Lower lobe of right lung (tissue), 2 donors: Measurements from ENCODE around the gene UCHL1. TPM values are rescaled to one million over a fixed set of nuclear protein-coding genes. Genes with fewer than 3 reads are reported as not detected.
A peak's percentile ranks its signal among the peaks of the same experiment; 100 is the strongest.

Source experiments
- ATAC-seq, 2 donors: fragments of 200-7000 bp; cut with Tn5 transposase; one replicate each; pipeline ENCODE4 v1.9.1; 2020 to 2022; ENCODE audit warnings: mild to moderate bottlenecking in 2 of 2, moderate library complexity in 2 of 2
- DNase-seq: peaks from one replicate; pipeline ENCODE4 v3.0.0-alpha.2; 2020
- H3K27ac ChIP-seq: fragments of 200-600 bp; one replicate; pipeline ENCODE4 v1.8.0; 2022
- H3K27me3 ChIP-seq: fragments of 200-600 bp; one replicate; pipeline ENCODE4 v1.8.0; 2022; ENCODE audit warnings: low read depth
- H3K36me3 ChIP-seq: fragments of 200-600 bp; one replicate; pipeline ENCODE4 v1.8.0; 2022; ENCODE audit warnings: mild to moderate bottlenecking
- H3K4me1 ChIP-seq: fragments of 200-600 bp; one replicate; pipeline ENCODE4 v1.8.0; 2022
- H3K4me3 ChIP-seq: fragments of 200-600 bp; one replicate; pipeline ENCODE4 v1.8.0; 2022; ENCODE audit warnings: mild to moderate bottlenecking
- H3K9me3 ChIP-seq: fragments of 200-600 bp; one replicate; pipeline ENCODE4 v1.8.0; 2022
- CTCF ChIP-seq: fragments of 200-600 bp; IDR thresholded peaks from one replicate; pipeline ENCODE4 v1.8.0; 2022; ENCODE audit warnings: antibody characterized with exemption, mild to moderate bottlenecking
- intact Hi-C: fragments of 100-400 bp; cut with DNase I; formaldehyde crosslinking; loops from one replicate; pipeline ENCODE4 v1.11.0; 2022
- total RNA-seq: library from RNA; stranded (reverse); fragmentation: NEBNext Ultra II Directional; extraction: Animal tissue kit (Norgen Biotek cat#: 25700); gene quantifications from one replicate; pipeline ENCODE4 v1.2.1, GENCODE V29; 2021
- donor health status: DM: no; HTN: yes; CAD: no; lungs with severe emphysema.

UCHL1 gene
- total RNA-seq, 1 donor from 2014 or later: 8.4 TPM

GRCh38 chr4:41219421-41219950 lies 37.2 kb upstream of the UCHL1 start:
- intact Hi-C loops: loop anchor here (5.0 to 10.0 kb wide), 2 partner anchors 237 to 295 kb away; no protein-coding TSS in a partner anchor
- H3K36me3 ChIP-seq: no peaks in the 10 kb centered on the region
- no peak overlapping the region for H3K27ac ChIP-seq
- no peak overlapping the region for H3K4me3 ChIP-seq
- no peaks in the 10 kb centered on the region for H3K27me3 ChIP-seq
- peaks cover 15% of the 10 kb centered on the region for H3K4me1 ChIP-seq
- H3K9me3 ChIP-seq: no peaks in the 10 kb centered on the region
- no peak for DNase-seq
- TF ChIP-seq CTCF: no peak
- no peak for ATAC-seq

GRCh38 chr4:41221850-41222645 lies 34.7 kb upstream of the UCHL1 start:
- H3K27me3 ChIP-seq: no peaks in the 10 kb centered on the region
- intact Hi-C loops: no loop called here
- DNase-seq: no peak
- H3K36me3 ChIP-seq: no peaks in the 10 kb centered on the region
- H3K9me3 ChIP-seq: no peaks in the 10 kb centered on the region
- no peak overlapping the region for H3K27ac ChIP-seq
- TF ChIP-seq CTCF: no peak
- ATAC-seq: no peak
- no peaks in the 10 kb centered on the region for H3K4me1 ChIP-seq
- no peak overlapping the region for H3K4me3 ChIP-seq

- intact Hi-C loops: no loop called here
- H3K36me3 ChIP-seq: no peaks in the 10 kb centered on the region
- no peaks in the 10 kb centered on the region for H3K9me3 ChIP-seq
- H3K4me3 ChIP-seq: no peak overlapping the region
- DNase-seq (no peak), ATAC-seq (no peak)
- no peak overlapping the region for H3K27ac ChIP-seq
- no peak for TF ChIP-seq CTCF
- H3K27me3 ChIP-seq: peaks cover 3% of the 10 kb centered on the region
- H3K4me1 ChIP-seq: no peaks in the 10 kb centered on the region
Observed at GRCh38 chr4:41227902-41228301, 28.8 kb upstream of the UCHL1 start.

- DNase-seq (no peak), ATAC-seq (no peak)
- intact Hi-C loops: no loop called here
- Histone ChIP-seq H3K9me3 (no peaks in the 10 kb centered on the region), H3K27me3 (peaks cover 3% of the 10 kb centered on the region), H3K27ac (no peak overlapping the region), H3K36me3 (no peaks in the 10 kb centered on the region), H3K4me3 (no peak overlapping the region), H3K4me1 (no peaks in the 10 kb centered on the region)
- TF ChIP-seq CTCF: peak; percentile 8
Observed at GRCh38 chr4:41232406-41232805, 24.3 kb upstream of the UCHL1 start.

- Histone ChIP-seq H3K27me3 (peaks cover 3% of the 10 kb centered on the region), H3K36me3 (no peaks in the 10 kb centered on the region), H3K27ac (no peak overlapping the region), H3K4me1 (no peaks in the 10 kb centered on the region), H3K9me3 (no peaks in the 10 kb centered on the region), H3K4me3 (no peak overlapping the region)
- intact Hi-C loops: no loop called here
- ATAC-seq: no peak
- no peak for TF ChIP-seq CTCF
- no peak for DNase-seq
Observed at GRCh38 chr4:41232856-41233255, 23.9 kb upstream of the UCHL1 start.
